CD4-positive, alpha-beta T cell (primary cell): ENCODE data around the gene JAK3. TPM values are rescaled to one million over a fixed set of nuclear protein-coding genes. Genes with fewer than 3 reads are reported as not detected.
A peak's percentile ranks its signal among the peaks of the same experiment; 100 is the strongest.

Source experiments
- ATAC-seq: fragments of 200-7000 bp; cut with Tn5 transposase; one replicate; pipeline ENCODE4 v1.10.0; 2022; ENCODE audit warnings: mild to moderate bottlenecking; ENCODE audit not compliant: poor library complexity
- CTCF ChIA-PET: fragments of 350-600 bp; sonication (Branson Sonifier 250); formaldehyde crosslinking; loops from one replicate; lab custom pipeline; 2021; ENCODE audit warnings: antibody characterized with exemption, inconsistent platforms; lab: Charles Lee
- POLR2A ChIA-PET: fragments of 350-600 bp; sonication (Branson Sonifier 250); formaldehyde crosslinking; loops from one replicate; lab custom pipeline; 2021; ENCODE audit warnings: antibody characterized with exemption, inconsistent platforms; lab: Charles Lee
- DNase-seq, 14 experiments: peaks; one replicate each; pipeline ENCODE4 v3.0.0-alpha.2; 2013 to 2020; ENCODE audit warnings: mixed read lengths in 2 of 14
- H3K27ac ChIP-seq, 2 donors: one replicate each; pipeline versions ENCODE4 v1.5.1 to v1.7.0; 2013; ENCODE audit warnings: low read length in 2 of 2, low read depth in 1 of 2, mild to moderate bottlenecking in 1 of 2
- H3K27me3 ChIP-seq, 2 experiments: 1 replicate in 1 of 2; 2 replicates in 1 of 2; pipeline versions ENCODE4 v1.6.1 to v1.7.0; 2013; ENCODE audit warnings: low read length in 2 of 2, control low read depth in 1 of 2, mild to moderate bottlenecking in 1 of 2, moderate library complexity in 1 of 2; ENCODE audit not compliant: insufficient read depth in 2 of 2, control insufficient read depth in 1 of 2
- H3K36me3 ChIP-seq: one replicate; pipeline ENCODE4 v1.6.1; 2013; ENCODE audit warnings: low read length, control low read depth; ENCODE audit not compliant: insufficient read depth
- H3K4me1 ChIP-seq: one replicate; pipeline ENCODE4 v1.6.1; 2013; ENCODE audit warnings: low read length, control low read depth; ENCODE audit not compliant: insufficient read depth
- H3K4me3 ChIP-seq: one replicate; pipeline ENCODE4 v1.5.1; 2013; ENCODE audit warnings: mild to moderate bottlenecking, low read length, moderate library complexity
- H3K9me3 ChIP-seq, 2 experiments: 1 replicate in 1 of 2; 2 replicates in 1 of 2; pipeline versions ENCODE4 v1.6.1 to v1.7.0; 2013; ENCODE audit warnings: low read length in 2 of 2, mild to moderate bottlenecking in 2 of 2, control low read depth in 1 of 2, moderate library complexity in 1 of 2; ENCODE audit not compliant: control insufficient read depth in 1 of 2, insufficient read depth in 1 of 2
- H3K27ac Mint-ChIP-seq: one replicate; pipeline ENCODE4 v1.8.0; 2020; ENCODE audit warnings: mixed read lengths
- H3K27me3 Mint-ChIP-seq: one replicate; pipeline ENCODE4 v1.8.0; 2021; ENCODE audit warnings: mixed read lengths
- H3K36me3 Mint-ChIP-seq: one replicate; pipeline ENCODE4 v1.8.0; 2021; ENCODE audit warnings: low read depth, mixed read lengths
- H3K4me1 Mint-ChIP-seq: one replicate; pipeline ENCODE4 v1.8.0; 2021; ENCODE audit warnings: low read depth, mixed read lengths
- H3K4me3 Mint-ChIP-seq: one replicate; pipeline ENCODE4 v1.8.0; 2020; ENCODE audit warnings: mild to moderate bottlenecking, mixed read lengths
- H3K9me3 Mint-ChIP-seq: one replicate; pipeline ENCODE4 v1.8.0; 2020; ENCODE audit warnings: mixed read lengths
- CTCF ChIP-seq: fragments of 200-600 bp; IDR thresholded peaks from one replicate; pipeline ENCODE4 v1.8.0; 2022; ENCODE audit warnings: antibody characterized with exemption, mild to moderate bottlenecking
- intact Hi-C, 2 experiments: fragments of 100-400 bp; cut with DNase I in 1 of 2; cut with micrococcal nuclease in 1 of 2; formaldehyde crosslinking; loops; one replicate each; pipeline versions ENCODE4 v1.15.1 to v1.9.0; 2023 to 2025; cut with DNase I, micrococcal nuclease
- total RNA-seq, 174 experiments: library from RNA in 2 of 174; stranded (reverse) in 2 of 174; gene quantifications; one replicate each; pipeline ENCODE4 v1.2.3 and lab custom pipeline; 2021 to 2026

The JAK3 gene
- total RNA-seq, 2 experiments from 2014 or later: 120 to 121 TPM

DNA sequence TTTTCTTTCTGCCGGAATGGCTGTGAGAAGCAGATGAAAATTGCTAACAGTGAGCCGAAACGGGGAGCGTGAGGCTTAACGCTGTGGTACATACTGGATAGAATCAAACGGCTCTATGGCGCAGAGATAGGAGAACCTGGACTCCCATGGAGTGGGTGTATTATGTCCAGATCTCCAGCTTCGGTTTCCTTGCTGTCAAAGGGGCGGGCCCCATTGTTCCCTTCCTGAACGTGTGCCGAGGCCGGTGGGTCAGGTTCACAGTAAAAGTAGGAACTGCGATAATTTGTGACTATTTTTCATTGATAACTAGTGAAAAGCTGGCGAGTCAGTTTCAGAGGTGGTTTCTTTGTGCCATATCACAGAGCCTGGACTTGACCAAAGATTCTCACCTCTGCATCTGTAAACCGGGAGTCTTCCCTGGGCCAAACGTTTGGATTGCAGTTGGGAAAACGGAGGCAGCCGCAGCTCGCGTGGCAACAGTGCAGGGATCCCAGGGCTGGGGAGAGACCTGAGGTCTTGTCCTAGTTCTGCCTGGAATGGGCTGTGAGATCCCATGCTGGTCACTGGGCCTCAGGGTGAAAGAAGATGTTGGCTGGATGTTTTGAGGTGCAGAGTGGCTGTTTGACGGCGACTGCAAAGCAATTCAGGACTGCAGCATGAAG is 12.7 kb upstream of the JAK3 start:
- Histone ChIP-seq H3K4me3 (peak overlapping the region; percentile 86), H3K36me3 (peaks cover 44% of the 10 kb centered on the region), H3K4me1 (peaks cover 31% of the 10 kb centered on the region), H3K9me3 (no peaks in the 10 kb centered on the region), H3K27me3 (no peaks in the 10 kb centered on the region), H3K27ac (peak overlapping the region; percentile 1 to 71)
- POLR2A ChIA-PET: interaction anchor here (1.3 to 4.3 kb wide), 13 partner anchors 11 to 349 kb away, joined by 3 to 275 read pairs (median 8); partner anchors contain the start of genes CCDC124, JAK3, MPV17L2 and PGLS
- Mint-ChIP-seq H3K9me3 (no peaks in the 10 kb centered on the region), H3K36me3 (peaks cover 52% of the 10 kb centered on the region), H3K27me3 (no peaks in the 10 kb centered on the region), H3K27ac (peak overlapping the region; percentile 88), H3K4me1 (peaks cover 34% of the 10 kb centered on the region), H3K4me3 (peak overlapping the region; percentile 100)
- TF ChIP-seq CTCF: no peak
- DNase-seq (no peak), ATAC-seq (no peak)
- CTCF ChIA-PET: interaction anchor here (0.9 to 4.6 kb wide), 5 partner anchors 11 to 419 kb away, joined by 3 to 226 read pairs (median 20); partner anchors contain the start of genes CCDC124 and JAK3
- intact Hi-C loops: no loop called here

- CTCF ChIA-PET: interaction anchor here (0.6 to 4.6 kb wide), 42 partner anchors 9 to 420 kb away, joined by 3 to 226 read pairs (median 4); partner anchors contain the start of genes CCDC124, FCHO1, JAK3 and SLC5A5
- DNase-seq: peak; percentile 96 to 100 (median 99)
- intact Hi-C loops: loop anchor here (1.0 to 10.0 kb wide), 7 partner anchors 73 to 415 kb away; partner anchors contain the start of gene TMEM221 (in 1 of the 2)
- POLR2A ChIA-PET: interaction anchor here (0.6 to 4.3 kb wide), 43 partner anchors 11 to 972 kb away, joined by 3 to 275 read pairs (median 4); partner anchors contain the start of genes ARRDC2, CCDC124, DDA1 and ELL
- Mint-ChIP-seq H3K27me3 (no peaks in the 10 kb centered on the region), H3K4me3 (peak within 1 kb of the TSS; percentile 100), H3K27ac (peak within 1 kb of the TSS; percentile 88), H3K9me3 (no peaks in the 10 kb centered on the region), H3K36me3 (peaks cover 45% of the 10 kb centered on the region), H3K4me1 (peaks cover 33% of the 10 kb centered on the region)
- Histone ChIP-seq H3K4me3 (peak within 1 kb of the TSS; percentile 86), H3K27me3 (no peaks in the 10 kb centered on the region), H3K27ac (peak within 1 kb of the TSS; percentile 1 to 71), H3K36me3 (peaks cover 37% of the 10 kb centered on the region), H3K4me1 (peaks cover 37% of the 10 kb centered on the region), H3K9me3 (no peaks in the 10 kb centered on the region)
- ATAC-seq: peak; percentile 95
- peak; percentile 82 for TF ChIP-seq CTCF
Observed at GRCh38 chr19:17859533-17860330, 11.9 kb upstream of the JAK3 start, which contains the start of gene RPL18A. TSS of gene RPL18A (plus strand) at chr19:17859910. CDS start at chr19:17859957, 47 bp downstream.
